Activated naive CD8-positive, alpha-beta T cell treated with anti-CD3 and anti-CD28 coated beads for 36 hours (primary cell): ENCODE results near the gene SPINK14. TPM values are rescaled to one million over a fixed set of nuclear protein-coding genes. Genes with fewer than 3 reads are reported as not detected.

Source experiments
- DNase-seq: peaks from one replicate; pipeline ENCODE4 v3.0.0; 2021
- H3K27ac Mint-ChIP-seq: one replicate; pipeline ENCODE4 v1.8.0; 2022; ENCODE audit warnings: mild to moderate bottlenecking, moderate library complexity, mixed read lengths
- H3K27me3 Mint-ChIP-seq: one replicate; pipeline ENCODE4 v1.8.0; 2022; ENCODE audit warnings: mild to moderate bottlenecking, mixed read lengths
- H3K36me3 Mint-ChIP-seq: one replicate; pipeline ENCODE4 v1.8.0; 2021; ENCODE audit warnings: mild to moderate bottlenecking, mixed read lengths
- H3K4me1 Mint-ChIP-seq: one replicate; pipeline ENCODE4 v1.8.0; 2021; ENCODE audit warnings: mixed read lengths
- H3K4me3 Mint-ChIP-seq: one replicate; pipeline ENCODE4 v1.8.0; 2022; ENCODE audit warnings: mild to moderate bottlenecking, moderate library complexity, mixed read lengths
- H3K9me3 Mint-ChIP-seq: one replicate; pipeline ENCODE4 v1.8.0; 2022; ENCODE audit warnings: mixed read lengths
- total RNA-seq, 2 experiments: library from RNA; stranded (reverse); gene quantifications; one replicate each; pipeline ENCODE4 v1.2.3, GENCODE V29; 2021

SPINK14 gene
- total RNA-seq = not detected

GRCh38 chr5:148168246-148168645 lies at the start of gene SPINK14:
Gene SPINK14, plus strand, starts transcription at chr5:148168546. Its CDS starts 1,187 bp downstream, at chr5:148169733.
- no peaks in the 10 kb centered on the region for H3K4me1 Mint-ChIP-seq

GRCh38 chr5:148120317-148120716 lies 48.0 kb upstream of the SPINK14 start:
- H3K4me1 Mint-ChIP-seq = no peaks in the 10 kb centered on the region
- H3K27me3 Mint-ChIP-seq = peaks cover 6% of the 10 kb centered on the region
- no peaks in the 10 kb centered on the region for H3K36me3 Mint-ChIP-seq
- no peak overlapping the region for H3K4me3 Mint-ChIP-seq
- DNase-seq = no peak
- H3K9me3 Mint-ChIP-seq = no peaks in the 10 kb centered on the region
- H3K27ac Mint-ChIP-seq = no peak overlapping the region

More at GRCh38 chr5:148168246-148168645, at the start of gene SPINK14:
- peaks cover 16% of the 10 kb centered on the region for H3K27me3 Mint-ChIP-seq
- DNase-seq = no peak
- H3K27ac Mint-ChIP-seq = no peak within 1 kb of the TSS
- H3K4me3 Mint-ChIP-seq = no peak within 1 kb of the TSS
- no peaks in the 10 kb centered on the region for H3K36me3 Mint-ChIP-seq
- H3K9me3 Mint-ChIP-seq = no peaks in the 10 kb centered on the region

- no peak overlapping the region for H3K27ac Mint-ChIP-seq
- no peaks in the 10 kb centered on the region for H3K27me3 Mint-ChIP-seq
- H3K36me3 Mint-ChIP-seq = no peaks in the 10 kb centered on the region
- no peaks in the 10 kb centered on the region for H3K4me1 Mint-ChIP-seq
- DNase-seq = no peak
- H3K9me3 Mint-ChIP-seq = no peaks in the 10 kb centered on the region
- H3K4me3 Mint-ChIP-seq = no peak overlapping the region
Measured at GRCh38 chr5:148125641-148126040, 42.7 kb upstream of the SPINK14 start.

GRCh38 chr5:148135091-148136048 lies 33.0 kb upstream of the SPINK14 start:
- Mint-ChIP-seq H3K36me3 (no peaks in the 10 kb centered on the region), H3K27me3 (peaks cover 10% of the 10 kb centered on the region), H3K4me1 (no peaks in the 10 kb centered on the region), H3K4me3 (no peak overlapping the region), H3K27ac (no peak overlapping the region), H3K9me3 (no peaks in the 10 kb centered on the region)
- no peak for DNase-seq

- H3K4me1 Mint-ChIP-seq = no peaks in the 10 kb centered on the region
- peaks cover 15% of the 10 kb centered on the region for H3K27me3 Mint-ChIP-seq
- H3K36me3 Mint-ChIP-seq = no peaks in the 10 kb centered on the region
- no peak for DNase-seq
- peaks cover 3% of the 10 kb centered on the region for H3K9me3 Mint-ChIP-seq
- no peak overlapping the region for H3K4me3 Mint-ChIP-seq
- no peak overlapping the region for H3K27ac Mint-ChIP-seq
Measured at GRCh38 chr5:148140846-148141245, 27.5 kb upstream of the SPINK14 start.

- H3K4me1 Mint-ChIP-seq = no peaks in the 10 kb centered on the region
- H3K27me3 Mint-ChIP-seq = peaks cover 19% of the 10 kb centered on the region
- no peak for DNase-seq
- H3K27ac Mint-ChIP-seq = no peak overlapping the region
- H3K36me3 Mint-ChIP-seq = no peaks in the 10 kb centered on the region
- no peak overlapping the region for H3K4me3 Mint-ChIP-seq
- peaks cover 3% of the 10 kb centered on the region for H3K9me3 Mint-ChIP-seq
Measured at GRCh38 chr5:148141645-148142044, 26.7 kb upstream of the SPINK14 start.

GRCh38 chr5:148145916-148146315 lies 22.4 kb upstream of the SPINK14 start:
- Mint-ChIP-seq H3K27ac (no peak overlapping the region), H3K9me3 (peaks cover 3% of the 10 kb centered on the region), H3K27me3 (peaks cover 11% of the 10 kb centered on the region), H3K4me1 (no peaks in the 10 kb centered on the region), H3K36me3 (no peaks in the 10 kb centered on the region), H3K4me3 (no peak overlapping the region)
- DNase-seq = no peak

GRCh38 chr5:148146487-148146886 lies 21.9 kb upstream of the SPINK14 start:
- no peak for DNase-seq
- H3K27ac Mint-ChIP-seq = no peak overlapping the region

GRCh38 chr5:148147415-148147814 lies 20.9 kb upstream of the SPINK14 start:
- H3K27ac Mint-ChIP-seq = no peak overlapping the region
- H3K36me3 Mint-ChIP-seq = no peaks in the 10 kb centered on the region
- peaks cover 1% of the 10 kb centered on the region for H3K9me3 Mint-ChIP-seq
- H3K4me3 Mint-ChIP-seq = no peak overlapping the region
- H3K4me1 Mint-ChIP-seq = no peaks in the 10 kb centered on the region
- peaks cover 9% of the 10 kb centered on the region for H3K27me3 Mint-ChIP-seq
- no peak for DNase-seq

More at GRCh38 chr5:148146487-148146886, 21.9 kb upstream of the SPINK14 start:
- Mint-ChIP-seq H3K4me1 (no peaks in the 10 kb centered on the region), H3K4me3 (no peak overlapping the region), H3K9me3 (peaks cover 3% of the 10 kb centered on the region), H3K36me3 (no peaks in the 10 kb centered on the region), H3K27me3 (peaks cover 11% of the 10 kb centered on the region)

GRCh38 chr5:148151872-148152271 lies 16.5 kb upstream of the SPINK14 start:
- Mint-ChIP-seq H3K36me3 (no peaks in the 10 kb centered on the region), H3K4me1 (no peaks in the 10 kb centered on the region), H3K9me3 (peaks cover 4% of the 10 kb centered on the region), H3K27ac (no peak overlapping the region), H3K4me3 (no peak overlapping the region), H3K27me3 (peaks cover 3% of the 10 kb centered on the region)
- no peak for DNase-seq

GRCh38 chr5:148152781-148153180 lies 15.6 kb upstream of the SPINK14 start:
- Mint-ChIP-seq H3K27me3 (peaks cover 3% of the 10 kb centered on the region), H3K4me1 (no peaks in the 10 kb centered on the region), H3K36me3 (no peaks in the 10 kb centered on the region), H3K4me3 (no peak overlapping the region), H3K9me3 (peaks cover 4% of the 10 kb centered on the region), H3K27ac (no peak overlapping the region)
- no peak for DNase-seq

- H3K9me3 Mint-ChIP-seq = peaks cover 4% of the 10 kb centered on the region
- no peak overlapping the region for H3K4me3 Mint-ChIP-seq
- no peak overlapping the region for H3K27ac Mint-ChIP-seq
- no peaks in the 10 kb centered on the region for H3K36me3 Mint-ChIP-seq
- DNase-seq = no peak
- no peaks in the 10 kb centered on the region for H3K4me1 Mint-ChIP-seq
- no peaks in the 10 kb centered on the region for H3K27me3 Mint-ChIP-seq
Measured at GRCh38 chr5:148156609-148157008, 11.7 kb upstream of the SPINK14 start.

GRCh38 chr5:148162038-148162437 lies 6.3 kb upstream of the SPINK14 start:
- H3K27me3 Mint-ChIP-seq = peaks cover 3% of the 10 kb centered on the region
- H3K36me3 Mint-ChIP-seq = no peaks in the 10 kb centered on the region
- no peaks in the 10 kb centered on the region for H3K4me1 Mint-ChIP-seq
- no peak overlapping the region for H3K27ac Mint-ChIP-seq
- H3K4me3 Mint-ChIP-seq = no peak overlapping the region
- DNase-seq = no peak
- H3K9me3 Mint-ChIP-seq = no peaks in the 10 kb centered on the region

GRCh38 chr5:148163345-148163744 lies 5.0 kb upstream of the SPINK14 start:
- Mint-ChIP-seq H3K36me3 (no peaks in the 10 kb centered on the region), H3K9me3 (no peaks in the 10 kb centered on the region), H3K4me3 (no peak overlapping the region), H3K4me1 (no peaks in the 10 kb centered on the region), H3K27ac (no peak overlapping the region), H3K27me3 (peaks cover 3% of the 10 kb centered on the region)
- DNase-seq = no peak

GRCh38 chr5:148166550-148167283 lies 1.6 kb upstream of the SPINK14 start:
- no peaks in the 10 kb centered on the region for H3K9me3 Mint-ChIP-seq
- H3K36me3 Mint-ChIP-seq = no peaks in the 10 kb centered on the region
- H3K27me3 Mint-ChIP-seq = peaks cover 10% of the 10 kb centered on the region
- no peak for DNase-seq
- H3K4me1 Mint-ChIP-seq = no peaks in the 10 kb centered on the region
- H3K4me3 Mint-ChIP-seq = no peak overlapping the region
- H3K27ac Mint-ChIP-seq = no peak overlapping the region
